Peyer's patch (tissue), 4 donors: ENCODE data around the gene ZDHHC6. TPM values are rescaled to one million over a fixed set of nuclear protein-coding genes. Genes with fewer than 3 reads are reported as not detected.
A peak's percentile ranks its signal among the peaks of the same experiment; 100 is the strongest.
"Not testable (repeated sequence)": the region's sequence is repeated elsewhere in the genome, so short reads cannot be mapped to it uniquely, and the experiment has no call there.

ENCODE experiments used
- DNase-seq, 3 donors: peaks; one replicate each; pipeline ENCODE4 v3.0.0-alpha.2; 2017 to 2019
- H3K27ac ChIP-seq, 4 donors: fragments of 200-600 bp; sonication (generic); one replicate each; pipeline ENCODE4 v1.5.1; 2016 to 2019
- H3K27me3 ChIP-seq, 2 donors: fragments of 200-600 bp; sonication (generic); one replicate each; pipeline ENCODE4 v1.5.1; 2019
- H3K36me3 ChIP-seq, 3 donors: fragments of 200-600 bp; sonication (generic); one replicate each; pipeline ENCODE4 v1.5.1; 2016 to 2019
- H3K4me1 ChIP-seq, 4 donors: fragments of 200-600 bp; sonication (generic); one replicate each; pipeline ENCODE4 v1.5.1; 2016 to 2019
- H3K4me3 ChIP-seq, 4 donors: fragments of 200-600 bp; sonication (generic); 1 replicate in 3 of 4; 2 replicates in 1 of 4; pipeline ENCODE4 v1.5.1; 2016 to 2019; ENCODE audit warnings: mild to moderate bottlenecking in 1 of 4
- H3K9me3 ChIP-seq, 4 donors: fragments of 200-600 bp; sonication (generic); one replicate each; pipeline ENCODE4 v1.5.1; 2016 to 2019; ENCODE audit warnings: mild to moderate bottlenecking in 1 of 4
- POLR2A ChIP-seq, 2 donors: fragments of 450-650 bp; IDR thresholded peaks; one replicate each; pipeline ENCODE4 v1.5.1; 2017; ENCODE audit warnings: antibody characterized with exemption in 2 of 2, mild to moderate bottlenecking in 2 of 2, moderate library complexity in 2 of 2
- total RNA-seq, 4 donors: library from RNA; depleted of rRNA; stranded (reverse); fragments of >200 nt; gene quantifications; one replicate each; pipeline ENCODE4 v1.1.0, GENCODE V29; 2016
- TF ChIP-seq, protein P1 (sequence below), 6 experiments: fragments of 450-650 bp in 4 of 6; fragments of 200-600 bp in 2 of 6; sonication (generic) in 1 of 6; IDR thresholded peaks; one replicate each; pipeline ENCODE4 v1.5.1; 2017 to 2019; ENCODE audit warnings: antibody characterized with exemption in 6 of 6, mild to moderate bottlenecking in 3 of 6, moderate library complexity in 1 of 6

The ZDHHC6 gene
- total RNA-seq, 4 donors from 2014 or later = 28.4 to 53.8 (median 38.7) TPM

GRCh38 chr10:112389271-112389822 lies 57.4 kb downstream of the ZDHHC6 start:
- Histone ChIP-seq H3K36me3 (no peaks in the 10 kb centered on the region), H3K4me1 (peaks cover 0 to 34% (median 2%) of the 10 kb centered on the region in 4 donors), H3K27me3 (no peaks in the 10 kb centered on the region), H3K4me3 (no peak overlapping the region), H3K27ac (peak overlapping the region in 3 of 4 donors; percentile 44 to 87 (median 52)), H3K9me3 (no peaks in the 10 kb centered on the region)
- DNase-seq = peak in 2 of 3 donors; percentile 31 to 65
- no peak for TF ChIP-seq POLR2A (IDR thresholded peaks at IDR 0.05)
- TF ChIP-seq, protein P1, sequence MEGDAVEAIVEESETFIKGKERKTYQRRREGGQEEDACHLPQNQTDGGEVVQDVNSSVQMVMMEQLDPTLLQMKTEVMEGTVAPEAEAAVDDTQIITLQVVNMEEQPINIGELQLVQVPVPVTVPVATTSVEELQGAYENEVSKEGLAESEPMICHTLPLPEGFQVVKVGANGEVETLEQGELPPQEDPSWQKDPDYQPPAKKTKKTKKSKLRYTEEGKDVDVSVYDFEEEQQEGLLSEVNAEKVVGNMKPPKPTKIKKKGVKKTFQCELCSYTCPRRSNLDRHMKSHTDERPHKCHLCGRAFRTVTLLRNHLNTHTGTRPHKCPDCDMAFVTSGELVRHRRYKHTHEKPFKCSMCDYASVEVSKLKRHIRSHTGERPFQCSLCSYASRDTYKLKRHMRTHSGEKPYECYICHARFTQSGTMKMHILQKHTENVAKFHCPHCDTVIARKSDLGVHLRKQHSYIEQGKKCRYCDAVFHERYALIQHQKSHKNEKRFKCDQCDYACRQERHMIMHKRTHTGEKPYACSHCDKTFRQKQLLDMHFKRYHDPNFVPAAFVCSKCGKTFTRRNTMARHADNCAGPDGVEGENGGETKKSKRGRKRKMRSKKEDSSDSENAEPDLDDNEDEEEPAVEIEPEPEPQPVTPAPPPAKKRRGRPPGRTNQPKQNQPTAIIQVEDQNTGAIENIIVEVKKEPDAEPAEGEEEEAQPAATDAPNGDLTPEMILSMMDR (IDR thresholded peaks at IDR 0.05) = no peak

GRCh38 chr10:112388548-112388947 lies 58.2 kb downstream of the ZDHHC6 start:
- Histone ChIP-seq H3K27me3 (no peaks in the 10 kb centered on the region), H3K27ac (peak overlapping the region in 3 of 4 donors; percentile 44 to 87 (median 52)), H3K4me3 (peak overlapping the region in 1 of 4 donors; percentile 4), H3K36me3 (no peaks in the 10 kb centered on the region), H3K9me3 (no peaks in the 10 kb centered on the region), H3K4me1 (peaks cover 0 to 35% (median 2%) of the 10 kb centered on the region in 4 donors)
- no peak for DNase-seq
- no peak for TF ChIP-seq POLR2A (IDR thresholded peaks at IDR 0.05)
- TF ChIP-seq, protein P1 (IDR thresholded peaks at IDR 0.05) = no peak

- H3K36me3 ChIP-seq, H3K27me3 ChIP-seq, H3K9me3 ChIP-seq: not testable (repeated sequence)
- H3K27ac ChIP-seq = peak overlapping the region in 3 of 4 donors; percentile 44 to 87 (median 52)
- peak in 1 of 2 donors; percentile 26 for TF ChIP-seq POLR2A (IDR thresholded peaks at IDR 0.05)
- H3K4me1 ChIP-seq = peaks cover 0 to 37% (median 2%) of the 10 kb centered on the region in 4 donors
- peak in 1 of 3 donors; percentile 69 for DNase-seq
- H3K4me3 ChIP-seq = peak overlapping the region in 1 of 4 donors; percentile 4
These were observed 58.7 kb downstream of the ZDHHC6 start for GRCh38 chr10:112388056-112388455.

GRCh38 chr10:112385201-112385600 lies 61.5 kb downstream of the ZDHHC6 start:
- no peak for DNase-seq
- H3K9me3 ChIP-seq = no peaks in the 10 kb centered on the region

GRCh38 chr10:112384141-112384540 lies 62.6 kb downstream of the ZDHHC6 start:
- no peak overlapping the region for H3K4me3 ChIP-seq
- peak overlapping the region in 3 of 4 donors; percentile 9 to 96 (median 76) for H3K27ac ChIP-seq
- peaks cover 0 to 34% (median 1%) of the 10 kb centered on the region in 4 donors for H3K4me1 ChIP-seq
- H3K9me3 ChIP-seq = no peaks in the 10 kb centered on the region
- no peaks in the 10 kb centered on the region for H3K27me3 ChIP-seq
- TF ChIP-seq, protein P1 (IDR thresholded peaks at IDR 0.05) = no peak
- TF ChIP-seq POLR2A (IDR thresholded peaks at IDR 0.05) = no peak
- no peak for DNase-seq
- no peaks in the 10 kb centered on the region for H3K36me3 ChIP-seq

More at GRCh38 chr10:112385201-112385600, 61.5 kb downstream of the ZDHHC6 start:
- TF ChIP-seq, protein P1 (IDR thresholded peaks at IDR 0.05) = no peak
- TF ChIP-seq POLR2A (IDR thresholded peaks at IDR 0.05) = peak; percentile 12 to 72
- peak overlapping the region in 1 of 4 donors; percentile 4 for H3K4me3 ChIP-seq
- no peaks in the 10 kb centered on the region for H3K27me3 ChIP-seq
- no peaks in the 10 kb centered on the region for H3K36me3 ChIP-seq
- H3K4me1 ChIP-seq = peaks cover 0 to 39% (median 2%) of the 10 kb centered on the region in 4 donors
- peak overlapping the region in 3 of 4 donors; percentile 26 to 96 (median 76) for H3K27ac ChIP-seq

GRCh38 chr10:112383325-112383724 lies 63.4 kb downstream of the ZDHHC6 start:
- H3K4me1 ChIP-seq = peaks cover 0 to 32% (median 2%) of the 10 kb centered on the region in 4 donors
- no peak overlapping the region for H3K4me3 ChIP-seq
- H3K27me3 ChIP-seq = no peaks in the 10 kb centered on the region
- no peaks in the 10 kb centered on the region for H3K36me3 ChIP-seq
- TF ChIP-seq POLR2A (IDR thresholded peaks at IDR 0.05) = peak in 1 of 2 donors; percentile 79
- TF ChIP-seq, protein P1 (IDR thresholded peaks at IDR 0.05) = peak in 2 of 6 experiments; percentile 12 to 19
- DNase-seq = peak in 2 of 3 donors; percentile 72 to 85
- H3K27ac ChIP-seq = peak overlapping the region in 3 of 4 donors; percentile 58 to 96 (median 76)
- H3K9me3 ChIP-seq = no peaks in the 10 kb centered on the region
